GM21717 (cell line): ENCODE results near the gene ZNF335.
A peak's percentile ranks its signal among the peaks of the same experiment; 100 is the strongest.
"Not testable (repeated sequence)": the region's sequence is repeated elsewhere in the genome, so short reads cannot be mapped to it uniquely, and the experiment has no call there.

Experiments
- ATAC-seq: cut with Tn5 transposase; IDR thresholded peaks from one replicate; pipeline ENCODE4 v1.9.1; 2021; ENCODE audit warnings: mild to moderate bottlenecking, moderate library complexity; ENCODE audit not compliant: unreplicated experiment

ZNF335 gene

DNA sequence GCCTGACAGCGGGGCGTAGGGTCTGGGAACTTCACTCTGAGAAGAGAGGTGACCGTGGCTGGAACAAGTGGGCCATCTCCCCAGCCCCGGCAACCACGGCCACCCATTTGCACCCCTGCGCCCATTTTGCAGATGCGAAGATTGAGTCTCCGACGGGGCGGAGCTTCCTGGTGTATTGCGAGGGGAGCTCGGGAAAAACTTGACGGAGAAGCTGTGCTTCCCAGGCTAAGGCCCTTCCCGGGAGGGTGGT, 653 bp downstream of the ZNF335 start:
- ATAC-seq, result peak; percentile 19

DNA sequence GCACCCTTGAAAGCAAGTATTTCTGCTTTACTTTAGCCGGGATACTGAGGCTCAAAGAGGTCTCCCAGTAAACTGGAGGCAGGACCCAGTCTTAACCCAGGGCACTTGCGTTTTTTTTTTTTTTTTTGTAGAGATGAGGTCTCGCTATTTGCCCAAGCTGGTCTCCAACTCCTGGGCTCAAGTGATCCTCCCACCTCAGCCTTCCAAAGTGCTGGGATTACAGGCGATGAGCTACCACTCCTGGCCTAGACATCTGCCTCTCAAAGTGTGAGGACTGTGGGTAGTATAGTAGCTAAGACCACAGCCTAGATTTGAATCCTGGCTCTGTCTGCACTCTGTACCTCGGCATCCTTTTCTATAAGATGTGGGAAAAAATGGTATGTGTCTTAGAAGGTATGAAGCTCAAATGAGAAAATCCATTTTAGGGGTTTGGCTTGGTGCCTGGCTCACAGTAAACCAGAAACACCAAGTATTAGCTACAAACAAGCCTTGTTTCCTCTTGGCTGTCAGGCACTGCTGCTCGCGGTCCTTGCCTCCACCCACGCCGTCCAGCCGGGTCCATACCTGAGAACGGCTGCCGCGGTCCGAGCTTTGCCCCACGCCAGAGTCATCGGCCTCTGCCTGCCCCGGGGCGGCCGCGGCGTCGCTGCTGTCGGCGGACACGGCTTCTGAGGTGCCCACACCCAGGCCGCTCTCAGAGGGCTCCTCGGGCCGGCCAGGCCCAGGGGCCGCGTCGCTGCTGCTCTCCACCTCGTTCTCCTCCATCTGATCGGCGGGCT, 1.2 kb downstream of the ZNF335 start:
- ATAC-seq, result peak; percentile 2

DNA sequence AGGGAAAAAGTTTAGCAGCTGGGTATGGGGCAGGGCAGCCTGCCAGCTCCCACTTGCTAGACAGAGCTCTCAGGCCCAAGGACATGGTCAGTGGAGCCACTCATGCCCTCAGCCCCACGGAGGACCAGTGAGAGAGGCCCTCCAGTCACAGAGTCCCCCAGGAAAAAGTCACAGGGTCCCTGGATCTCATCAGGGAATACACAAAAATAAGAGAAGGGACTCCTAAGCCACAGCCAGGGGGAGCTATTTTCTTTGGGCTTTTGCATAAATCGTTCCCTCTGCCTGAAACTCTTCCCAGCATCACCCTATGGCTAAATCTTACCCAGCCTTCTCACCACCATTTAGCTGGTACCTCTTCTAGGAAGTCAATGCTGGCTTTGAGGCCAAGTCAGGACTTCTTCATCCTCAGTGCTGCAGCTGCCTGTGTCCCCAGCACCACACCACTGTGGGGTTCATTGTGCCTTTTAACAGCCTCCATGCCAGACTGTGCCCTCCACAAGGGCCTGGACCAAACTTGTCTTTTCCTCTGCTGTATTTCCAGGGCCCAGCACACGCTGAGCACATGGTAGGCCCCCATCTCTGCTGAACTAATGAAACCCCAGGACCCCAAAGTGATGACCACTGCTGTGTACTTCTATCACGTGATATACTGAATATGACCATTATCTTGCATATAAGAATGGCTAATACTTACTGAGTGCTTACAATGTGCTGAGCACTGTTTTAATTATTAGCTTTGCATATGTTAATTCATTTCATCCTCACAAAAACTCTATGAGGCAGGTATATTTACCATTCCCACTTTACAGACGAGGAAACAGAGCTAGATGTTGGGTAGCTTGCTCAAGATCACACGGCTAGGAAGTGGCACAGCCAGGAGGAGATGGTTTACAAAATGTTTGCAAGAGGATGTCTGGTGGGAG, 2.0 kb downstream of the ZNF335 start:
- ATAC-seq, result no peak

DNA sequence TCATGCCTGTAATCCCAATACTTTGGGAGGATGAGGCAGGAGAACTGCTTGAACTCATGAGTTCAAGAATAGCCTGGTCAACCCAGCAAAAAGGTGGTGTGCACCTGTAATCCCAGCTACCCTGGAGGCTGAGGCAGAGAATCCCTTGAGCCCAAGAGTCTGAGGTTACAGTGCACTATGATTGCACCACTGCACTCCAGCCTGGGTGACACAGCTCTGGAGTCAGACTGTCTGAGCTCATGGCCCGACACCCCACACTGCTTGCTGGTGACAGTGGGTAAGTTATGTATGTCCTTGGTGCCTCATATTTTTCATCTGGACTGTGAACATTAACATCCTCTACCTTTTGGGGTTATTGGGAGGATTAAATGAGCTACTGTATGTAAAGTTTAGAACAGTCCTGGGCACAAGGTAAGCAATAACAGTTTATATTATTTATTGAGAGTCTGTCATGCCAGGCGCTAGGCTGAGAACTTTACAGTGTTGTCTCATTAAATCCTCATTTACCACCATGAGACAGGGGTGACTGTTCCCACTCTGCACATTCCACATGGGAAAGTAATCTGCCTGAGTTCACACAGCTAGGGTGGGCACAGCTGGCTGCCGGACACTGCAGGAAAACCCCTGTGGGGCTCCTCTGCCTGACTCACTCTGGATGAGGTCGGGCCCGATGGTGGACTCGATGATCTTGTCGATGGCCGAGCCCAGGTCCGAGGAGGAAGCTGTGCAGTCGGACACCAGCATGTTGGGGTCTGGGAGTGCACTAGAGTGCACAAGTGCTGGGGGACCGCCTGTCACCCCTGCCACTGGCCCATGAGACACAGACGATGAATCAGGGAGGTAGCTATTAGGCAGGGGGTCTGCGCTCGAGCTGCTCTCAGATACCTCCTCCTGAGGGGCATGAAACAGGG, 2.9 kb downstream of the ZNF335 start:
- ATAC-seq, result no peak

DNA sequence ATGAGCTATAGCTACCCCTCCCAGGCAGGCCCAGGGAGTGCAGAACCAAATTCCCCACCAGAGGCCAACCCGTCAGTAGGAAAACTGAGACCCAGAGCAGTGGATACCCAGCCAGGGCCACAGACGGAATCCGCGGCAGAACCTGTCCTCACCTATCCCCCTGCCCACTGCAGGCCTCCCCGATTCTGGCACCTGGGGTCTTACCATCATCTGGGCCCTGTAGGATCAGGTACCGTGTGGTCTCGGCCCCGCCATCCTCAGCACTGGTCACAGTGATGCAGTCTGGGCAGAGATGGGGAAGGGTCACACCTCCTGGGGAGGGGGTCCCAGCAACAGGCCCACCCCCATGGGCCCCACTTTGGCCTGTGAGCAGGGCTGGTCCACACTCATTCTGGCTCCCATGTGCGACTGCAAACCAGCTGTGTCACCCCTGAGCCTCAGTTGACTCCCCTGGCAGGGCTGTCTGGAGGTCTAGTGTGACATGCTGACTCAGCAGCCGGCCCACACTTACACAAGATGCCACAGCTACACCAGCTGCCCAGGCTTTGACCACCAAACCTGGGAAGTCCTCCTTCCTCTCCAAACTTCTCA, 3.8 kb downstream of the ZNF335 start:
- ATAC-seq, result no peak

DNA sequence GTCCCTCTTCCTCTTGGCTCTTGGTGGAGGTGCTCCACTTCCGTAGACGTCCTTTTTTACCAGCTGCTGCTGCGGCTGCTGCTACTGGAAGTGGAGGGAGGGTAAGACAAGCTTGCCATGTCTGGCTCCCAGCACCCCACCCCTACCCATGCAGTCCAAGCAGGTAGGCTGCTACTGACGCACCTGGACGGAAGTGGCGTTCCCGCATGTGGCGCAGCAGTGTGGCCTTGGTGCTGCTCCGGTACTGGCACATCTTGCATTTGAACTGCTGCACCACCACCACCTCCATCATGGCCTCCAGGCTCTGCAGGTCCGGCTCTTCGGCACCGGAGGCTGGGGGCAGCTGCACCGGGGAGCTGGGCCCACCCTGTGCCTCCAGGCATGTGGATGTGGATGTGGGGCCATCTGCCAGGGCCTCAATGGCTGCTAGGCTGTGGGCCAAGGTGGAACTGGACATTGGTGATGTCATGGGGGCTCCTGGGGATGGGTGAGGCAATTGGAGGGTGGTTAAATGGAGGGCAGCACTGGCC, 4.4 kb downstream of the ZNF335 start:
- ATAC-seq, result no peak

DNA sequence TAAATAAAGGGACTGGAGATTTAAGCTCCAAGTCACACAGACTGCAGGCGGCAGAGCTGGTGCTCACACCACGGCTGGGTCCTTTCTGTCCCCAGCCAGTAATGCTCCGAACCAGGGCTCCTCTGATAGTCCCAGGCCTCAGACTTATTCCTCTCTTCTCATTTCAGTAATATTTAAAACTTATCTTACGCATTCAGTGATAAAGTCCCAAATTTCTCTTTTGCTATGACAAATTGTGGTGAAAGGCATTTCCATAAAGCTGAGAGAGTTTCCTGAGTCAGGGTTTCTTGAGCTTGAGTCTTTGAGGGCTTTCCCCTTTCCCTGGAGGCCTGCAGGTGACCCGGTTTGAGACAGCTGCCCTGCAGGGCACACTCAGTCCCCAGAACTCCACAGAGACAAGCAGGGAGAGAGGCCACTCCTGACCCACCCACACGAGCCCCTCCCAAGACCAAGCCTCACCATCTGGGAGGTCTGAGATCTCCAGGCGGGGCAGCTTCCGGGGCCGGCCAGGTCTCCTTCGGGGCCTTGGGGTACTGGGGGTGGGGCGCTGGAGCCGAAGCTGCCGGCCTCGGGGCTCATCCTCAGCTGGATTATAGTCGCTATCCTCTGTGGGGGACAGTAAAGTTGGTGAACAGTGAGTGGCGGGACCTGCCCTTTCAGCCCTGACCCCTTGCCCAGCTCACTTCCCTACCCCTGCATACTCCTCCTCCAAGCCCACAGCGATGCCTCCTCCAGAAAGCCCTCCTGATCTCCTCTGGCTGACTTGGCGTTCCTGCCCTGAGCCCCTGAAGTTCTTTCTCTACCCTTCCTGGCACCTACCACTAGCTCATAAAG, 6.6 kb downstream of the ZNF335 start:
- no peak for ATAC-seq

DNA sequence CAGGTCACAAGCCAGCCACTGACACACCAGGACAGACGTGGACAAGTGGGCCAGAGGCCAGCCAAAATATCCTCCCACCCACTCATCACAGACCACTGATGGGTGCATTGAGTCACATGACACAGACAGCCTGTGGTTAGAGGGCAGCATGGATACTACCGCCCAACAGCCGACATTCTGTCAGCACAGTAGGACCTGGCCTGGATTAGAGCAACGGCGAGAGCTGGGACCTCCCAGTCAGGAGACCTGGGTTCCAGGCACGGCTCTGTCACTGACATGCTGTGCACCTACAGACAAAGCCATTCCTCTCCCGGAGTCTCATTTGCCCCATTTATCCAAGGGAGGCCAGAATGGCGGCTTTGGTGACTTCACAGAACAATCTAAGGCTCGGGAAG, 8.0 kb downstream of the ZNF335 start:
- no peak for ATAC-seq

DNA sequence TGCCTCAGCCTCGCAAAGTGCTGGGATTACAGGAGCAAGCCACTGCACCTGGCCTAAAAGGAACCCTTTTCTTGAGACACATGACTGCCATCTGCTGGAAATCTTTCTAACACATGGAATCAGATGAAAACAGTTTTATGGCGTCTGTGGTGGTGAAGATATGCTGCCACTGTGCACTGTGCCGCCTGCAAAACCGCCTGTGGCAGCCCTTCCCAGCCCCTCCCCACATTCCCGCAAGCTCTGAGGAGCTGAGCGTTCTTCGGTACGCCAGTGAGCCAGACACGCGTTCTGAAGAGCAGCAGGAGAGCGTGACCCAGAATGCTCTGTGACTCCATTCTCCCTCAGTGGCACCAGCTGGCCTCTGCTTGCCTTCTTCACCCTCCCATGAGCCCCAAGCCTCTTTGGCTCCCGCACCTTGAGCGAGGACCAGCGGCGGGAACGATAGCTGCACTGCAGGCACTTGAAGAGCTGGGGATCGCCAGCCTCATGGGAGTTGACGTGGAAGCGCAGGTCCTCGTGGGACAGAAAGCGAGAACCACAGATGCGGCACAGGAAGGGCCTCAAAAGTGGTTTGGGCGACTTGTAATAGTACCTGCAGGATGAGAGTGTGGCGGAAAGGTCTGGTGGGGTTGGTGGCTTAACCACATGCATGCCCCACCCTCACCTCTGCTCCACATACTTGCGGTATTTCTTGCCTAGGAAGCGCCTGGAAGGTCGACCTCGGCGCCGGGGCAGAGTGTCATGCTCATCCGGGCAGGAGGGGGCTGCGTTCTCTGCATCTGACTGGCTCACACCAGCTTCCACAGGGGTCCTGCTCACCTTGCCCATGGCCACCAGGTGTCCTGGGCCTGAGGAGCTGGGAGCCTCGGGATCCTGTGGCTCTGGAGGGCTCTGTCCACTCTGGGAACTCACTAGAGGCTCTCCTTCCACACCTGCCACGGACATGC, 8.7 kb downstream of the ZNF335 start:
- ATAC-seq, result no peak

DNA sequence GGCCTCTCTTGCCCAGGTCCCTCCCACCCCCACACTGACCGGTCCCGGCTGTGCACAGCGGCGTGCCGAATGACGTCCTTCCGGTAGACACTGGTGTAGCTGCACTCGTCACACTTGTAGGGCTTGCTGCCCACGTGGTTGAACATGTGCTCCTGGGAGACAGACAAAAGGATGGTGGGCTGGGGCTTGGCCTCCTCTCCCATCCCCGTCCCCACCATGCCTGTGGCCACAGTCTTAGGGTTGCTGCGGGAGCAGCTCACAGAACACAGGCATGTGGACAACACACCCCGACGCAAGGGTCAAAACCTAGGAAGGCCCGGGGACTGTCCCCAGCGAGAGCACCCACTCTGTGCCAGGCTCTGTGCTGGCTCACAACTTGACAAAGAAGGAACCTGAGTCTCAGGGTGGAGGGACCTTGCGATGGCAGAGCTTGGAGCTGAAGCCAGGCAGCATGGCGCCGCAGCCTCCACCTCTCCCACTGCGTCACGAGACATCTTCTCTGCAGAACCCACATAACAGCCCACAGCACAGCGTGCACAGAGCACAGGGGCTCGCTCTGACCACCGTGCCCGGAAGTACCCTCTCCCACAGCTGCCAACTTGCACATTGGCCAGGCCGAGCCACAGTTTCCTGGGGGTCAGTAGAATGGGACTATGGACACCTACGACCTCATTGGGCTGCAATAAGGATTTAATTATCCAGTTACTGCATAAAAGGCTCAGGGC, 9.8 kb downstream of the ZNF335 start:
- no peak for ATAC-seq

DNA sequence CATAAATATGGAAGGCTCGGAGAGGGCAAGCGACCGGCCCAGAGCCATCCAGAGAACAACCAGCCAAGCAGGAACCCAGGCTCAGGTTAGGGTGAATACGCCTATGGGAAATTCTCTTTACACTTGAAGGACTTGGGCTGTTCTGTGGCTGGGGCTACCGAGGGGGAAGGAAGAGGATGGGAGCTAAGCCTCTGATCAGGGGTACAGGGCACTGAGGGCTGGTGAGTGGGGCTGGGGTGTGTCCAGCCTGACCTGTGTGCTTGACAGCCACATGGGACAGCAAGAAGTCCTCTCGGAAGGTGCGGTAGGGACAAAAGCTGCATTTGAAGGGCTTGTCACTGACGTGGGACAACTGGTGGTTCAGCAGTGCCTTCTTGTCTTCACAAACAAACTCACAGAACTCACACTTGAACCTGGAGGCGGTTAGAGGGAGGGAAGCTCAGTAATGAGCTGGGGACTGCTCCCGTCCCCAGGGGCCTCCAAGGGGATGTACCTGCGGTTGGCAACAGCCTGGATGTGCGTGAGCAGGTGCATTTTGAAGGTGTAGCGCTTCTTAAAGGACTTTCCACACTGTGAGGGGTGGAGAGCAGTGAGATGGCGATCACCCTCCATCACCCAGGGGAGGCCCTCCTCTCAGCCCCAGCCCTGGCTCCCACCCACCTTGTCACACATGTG, 11.9 kb downstream of the ZNF335 start:
- ATAC-seq, result no peak

DNA sequence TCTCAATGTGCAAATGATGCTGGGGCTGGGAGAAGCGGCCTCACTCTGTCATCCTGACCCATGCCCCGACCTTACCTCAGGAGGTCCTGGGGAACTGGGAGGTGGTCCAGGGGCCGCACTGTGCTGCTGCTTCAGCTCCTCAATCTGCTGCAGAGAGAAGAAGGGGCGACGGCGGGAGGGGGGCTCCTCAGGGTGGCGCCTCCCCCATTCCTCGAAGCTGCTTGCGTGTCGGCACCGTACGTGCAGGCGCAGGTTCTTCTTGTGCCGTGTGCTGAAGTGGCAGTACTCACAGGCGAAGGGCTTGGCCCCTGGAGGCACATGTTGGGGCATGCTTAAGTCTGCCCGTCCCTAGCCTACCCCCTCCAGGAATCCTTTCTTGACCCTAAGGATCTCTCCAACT, 12.9 kb downstream of the ZNF335 start:
- no peak for ATAC-seq

DNA sequence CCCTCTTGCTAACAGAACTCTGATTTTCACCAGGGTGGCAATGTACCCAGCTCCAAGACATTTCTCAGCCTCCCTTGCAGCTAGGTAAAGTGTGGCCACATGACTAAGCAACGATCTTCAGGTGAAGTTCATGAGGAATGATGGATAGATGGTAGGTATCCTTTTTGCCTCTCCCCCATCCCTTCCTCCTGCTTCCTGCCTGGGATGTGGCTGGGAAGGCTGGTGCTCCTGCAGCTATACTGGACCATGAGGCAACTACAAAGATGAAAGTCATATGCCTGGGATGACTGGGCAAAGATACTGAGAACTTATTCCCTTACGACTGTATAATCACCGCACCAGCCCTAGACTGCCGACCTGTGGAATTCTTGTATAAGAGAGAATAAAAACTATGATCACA, 13.4 kb downstream of the ZNF335 start:
- no peak for ATAC-seq

DNA sequence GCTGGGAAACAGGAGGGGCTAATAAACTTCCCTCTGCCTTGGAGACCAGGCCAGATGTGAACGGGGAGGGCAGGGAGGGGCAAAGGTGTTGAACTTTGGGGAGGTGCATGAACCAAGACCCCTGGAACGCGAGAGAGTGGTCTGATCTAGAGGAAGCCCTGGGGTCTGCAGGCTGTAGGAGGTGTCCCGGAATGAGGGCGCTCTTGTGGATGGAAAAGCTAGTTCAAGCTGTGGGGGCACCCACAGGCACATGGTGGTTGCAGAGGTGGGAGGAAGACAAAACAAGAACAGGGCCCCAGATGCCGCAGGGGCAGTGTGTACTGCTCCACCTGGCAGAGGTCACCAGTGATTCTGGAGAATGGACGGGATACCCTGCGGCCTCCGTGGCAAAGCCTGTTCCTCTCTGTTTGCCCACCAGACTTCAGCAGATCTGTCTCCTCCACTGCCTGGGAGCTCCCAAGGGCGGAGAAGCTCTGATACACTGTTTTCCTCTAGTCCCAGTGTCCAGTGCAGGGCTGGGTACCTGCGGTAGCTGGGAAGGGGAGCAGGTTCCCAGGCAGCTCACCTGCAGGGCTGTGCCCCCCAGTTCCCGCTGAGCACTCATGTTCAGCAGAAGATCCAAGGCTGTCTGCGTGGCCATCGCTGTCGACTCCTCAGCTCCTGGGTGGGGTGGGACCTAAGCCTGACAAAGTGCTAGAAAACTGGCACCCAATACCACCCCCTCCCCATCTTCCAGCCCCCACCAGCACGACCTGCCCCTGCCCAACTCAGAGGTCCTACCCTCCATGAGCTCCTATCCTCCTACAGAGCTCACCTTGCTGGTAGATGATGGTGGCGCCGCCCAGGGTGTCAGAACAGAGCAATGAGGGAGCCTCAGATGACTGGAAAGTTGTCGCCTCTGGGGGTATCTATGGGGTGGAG, 14.7 kb downstream of the ZNF335 start:
- ATAC-seq, result no peak

DNA sequence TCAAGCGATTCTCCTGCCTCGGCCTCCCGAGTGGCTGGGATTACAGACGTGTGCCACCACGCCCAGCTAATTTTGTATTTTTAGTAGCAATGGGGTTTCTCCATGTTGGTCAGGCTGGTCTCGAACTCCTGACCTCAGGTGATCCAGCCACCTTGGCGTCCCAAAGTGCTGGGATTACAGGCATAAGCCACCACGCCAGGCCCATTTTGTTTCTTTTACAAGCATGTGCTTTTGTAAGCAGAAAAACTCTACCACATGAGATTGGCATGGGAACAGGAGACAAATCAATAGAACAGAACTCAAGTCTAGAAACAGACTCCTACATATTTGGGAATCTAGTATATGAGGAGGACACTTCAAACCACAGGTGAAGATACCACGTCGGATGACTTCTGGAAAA, 15.7 kb downstream of the ZNF335 start:
- ATAC-seq, result not testable (repeated sequence)

DNA sequence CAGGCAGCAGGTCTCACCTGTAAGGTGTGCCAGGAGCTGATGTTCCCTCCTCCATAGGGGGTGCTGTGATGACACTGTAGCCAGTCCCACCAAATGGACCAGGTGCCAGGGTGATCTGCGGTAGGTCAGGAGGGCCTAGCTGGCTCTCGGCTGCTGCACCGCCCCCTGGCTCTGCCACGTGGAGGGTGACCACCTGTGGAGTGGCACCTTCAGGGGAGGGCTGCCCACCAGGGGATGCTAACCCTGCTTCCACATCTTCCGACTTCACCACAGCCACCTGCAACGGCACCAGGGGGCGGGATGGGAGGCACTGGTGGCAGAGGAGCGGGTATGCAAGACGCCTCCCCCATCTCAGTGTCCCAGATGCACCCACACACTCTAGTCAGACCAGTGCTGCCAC, 18.3 kb downstream of the ZNF335 start:
- ATAC-seq, result no peak
